ENCODE data around the gene TCF7L2.

DNA sequence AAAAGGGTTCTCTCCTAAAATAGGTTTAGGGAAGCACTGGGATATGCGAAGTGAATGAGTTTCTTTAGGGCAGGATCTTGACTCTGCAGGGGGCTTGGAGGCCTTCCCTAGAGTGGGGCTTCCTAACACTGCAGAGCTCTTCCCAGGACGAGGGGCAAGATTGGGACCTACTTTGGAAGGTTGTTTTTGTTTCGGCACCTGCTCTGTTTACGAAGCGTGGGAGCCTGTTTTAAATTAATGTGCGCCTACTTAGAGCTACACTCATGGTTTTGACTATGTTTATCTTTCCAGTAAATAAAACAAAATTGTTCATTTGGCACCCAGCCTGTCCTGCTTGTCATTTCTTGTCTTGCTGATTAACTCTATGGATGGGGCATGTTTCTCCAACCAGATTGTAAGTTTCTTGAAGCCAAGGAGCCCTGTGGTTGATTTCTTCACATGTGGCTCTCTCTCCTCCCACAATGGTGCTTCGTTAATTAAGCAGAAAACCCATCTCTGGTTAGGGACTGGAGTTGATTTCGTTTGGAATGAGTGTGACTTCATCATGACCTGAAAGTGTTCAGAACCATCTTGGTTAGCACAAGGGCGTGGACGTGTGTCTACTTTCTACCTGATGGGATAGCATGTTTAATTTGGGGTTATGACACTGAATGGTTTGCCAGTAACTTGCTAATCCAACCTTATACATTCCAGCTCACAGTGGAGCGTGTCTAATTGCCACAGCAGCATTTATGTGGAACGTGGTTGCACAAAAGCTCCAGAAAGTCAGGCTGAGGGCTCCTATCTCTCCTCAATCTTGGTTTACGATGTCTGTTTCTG is 98.1 kb downstream of the TCF7L2 start:
- TF ChIP-seq, protein P1, sequence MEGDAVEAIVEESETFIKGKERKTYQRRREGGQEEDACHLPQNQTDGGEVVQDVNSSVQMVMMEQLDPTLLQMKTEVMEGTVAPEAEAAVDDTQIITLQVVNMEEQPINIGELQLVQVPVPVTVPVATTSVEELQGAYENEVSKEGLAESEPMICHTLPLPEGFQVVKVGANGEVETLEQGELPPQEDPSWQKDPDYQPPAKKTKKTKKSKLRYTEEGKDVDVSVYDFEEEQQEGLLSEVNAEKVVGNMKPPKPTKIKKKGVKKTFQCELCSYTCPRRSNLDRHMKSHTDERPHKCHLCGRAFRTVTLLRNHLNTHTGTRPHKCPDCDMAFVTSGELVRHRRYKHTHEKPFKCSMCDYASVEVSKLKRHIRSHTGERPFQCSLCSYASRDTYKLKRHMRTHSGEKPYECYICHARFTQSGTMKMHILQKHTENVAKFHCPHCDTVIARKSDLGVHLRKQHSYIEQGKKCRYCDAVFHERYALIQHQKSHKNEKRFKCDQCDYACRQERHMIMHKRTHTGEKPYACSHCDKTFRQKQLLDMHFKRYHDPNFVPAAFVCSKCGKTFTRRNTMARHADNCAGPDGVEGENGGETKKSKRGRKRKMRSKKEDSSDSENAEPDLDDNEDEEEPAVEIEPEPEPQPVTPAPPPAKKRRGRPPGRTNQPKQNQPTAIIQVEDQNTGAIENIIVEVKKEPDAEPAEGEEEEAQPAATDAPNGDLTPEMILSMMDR (IDR thresholded peaks at IDR 0.05; ENCODE audit: insufficient read depth, low read length, poor library complexity, severe bottlenecking): no peak
- no peak for TF ChIP-seq EZH2phosphoT487 (conservative IDR thresholded peaks at IDR 0.05; ENCODE audit: low read length)

All from SU-DHL-6 (cell line).